ENCODE data around the gene CLPX.

DNA sequence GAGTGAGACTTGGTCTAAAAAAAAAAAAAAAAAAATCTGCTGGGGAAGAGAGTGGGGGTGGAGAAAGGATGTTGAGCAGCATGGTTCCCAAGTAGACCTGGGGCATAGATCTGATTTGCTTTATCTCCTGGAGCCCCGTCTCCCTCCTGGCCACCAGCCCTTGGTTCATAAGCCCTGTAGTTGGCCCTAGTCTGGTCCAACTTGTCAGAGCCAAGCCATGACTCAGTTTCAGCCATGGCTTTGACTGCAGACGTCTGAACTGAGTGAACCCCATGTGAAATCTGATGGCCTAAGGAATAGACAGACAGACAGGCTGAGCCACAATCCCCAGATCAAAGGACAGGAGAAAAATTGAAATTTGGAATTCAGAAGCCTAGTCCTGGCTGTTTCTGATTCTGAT, 28.1 kb upstream of the CLPX start:
- TF ChIP-seq EZH2phosphoT487 (IDR thresholded peaks at IDR 0.05; ENCODE audit: low read length), result no peak
- TF ChIP-seq, protein P1, sequence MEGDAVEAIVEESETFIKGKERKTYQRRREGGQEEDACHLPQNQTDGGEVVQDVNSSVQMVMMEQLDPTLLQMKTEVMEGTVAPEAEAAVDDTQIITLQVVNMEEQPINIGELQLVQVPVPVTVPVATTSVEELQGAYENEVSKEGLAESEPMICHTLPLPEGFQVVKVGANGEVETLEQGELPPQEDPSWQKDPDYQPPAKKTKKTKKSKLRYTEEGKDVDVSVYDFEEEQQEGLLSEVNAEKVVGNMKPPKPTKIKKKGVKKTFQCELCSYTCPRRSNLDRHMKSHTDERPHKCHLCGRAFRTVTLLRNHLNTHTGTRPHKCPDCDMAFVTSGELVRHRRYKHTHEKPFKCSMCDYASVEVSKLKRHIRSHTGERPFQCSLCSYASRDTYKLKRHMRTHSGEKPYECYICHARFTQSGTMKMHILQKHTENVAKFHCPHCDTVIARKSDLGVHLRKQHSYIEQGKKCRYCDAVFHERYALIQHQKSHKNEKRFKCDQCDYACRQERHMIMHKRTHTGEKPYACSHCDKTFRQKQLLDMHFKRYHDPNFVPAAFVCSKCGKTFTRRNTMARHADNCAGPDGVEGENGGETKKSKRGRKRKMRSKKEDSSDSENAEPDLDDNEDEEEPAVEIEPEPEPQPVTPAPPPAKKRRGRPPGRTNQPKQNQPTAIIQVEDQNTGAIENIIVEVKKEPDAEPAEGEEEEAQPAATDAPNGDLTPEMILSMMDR (IDR thresholded peaks at IDR 0.05; ENCODE audit: low read length), result no peak
- TF ChIP-seq EZH2 (optimal IDR thresholded peaks at IDR 0.05; ENCODE audit: low read depth, low read length), result no peak
